H54 (cell line): Measurements from ENCODE around the gene ARHGAP18.

Experiments
- DNase-seq: peaks from one replicate; pipeline ENCODE4 v3.0.0; 2011; ENCODE audit warnings: low spot score, mixed read lengths; ENCODE audit not compliant: insufficient read length
- FAIRE-seq: peaks from 3 replicates; lab custom pipeline; 2011; peaks lifted over from hg19 to GRCh38; lab: Jason Lieb, UNC
- POLR2A ChIP-seq: IDR thresholded peaks from 2 replicates; pipeline ENCODE4 v1.6.1; 2011; ENCODE audit warnings: low read depth, mild to moderate bottlenecking, low read length

Gene ARHGAP18

GRCh38 chr6:129643968-129644367 is 66.0 kb downstream of the ARHGAP18 start:
- FAIRE-seq (no peak), DNase-seq (no peak)
- TF ChIP-seq POLR2A: no peak

- no peak for FAIRE-seq
- DNase-seq: no peak
- no peak for TF ChIP-seq POLR2A
Measured at GRCh38 chr6:129643176-129643575, 66.8 kb downstream of the ARHGAP18 start.

GRCh38 chr6:129642322-129642721 is 67.7 kb downstream of the ARHGAP18 start:
- DNase-seq (no peak), FAIRE-seq (no peak)
- TF ChIP-seq POLR2A: no peak

- DNase-seq: no peak
- TF ChIP-seq POLR2A: no peak
- no peak for FAIRE-seq
Measured at GRCh38 chr6:129641344-129641743, 68.6 kb downstream of the ARHGAP18 start.

GRCh38 chr6:129638686-129639085 is 71.3 kb downstream of the ARHGAP18 start:
- no peak for DNase-seq
- no peak for TF ChIP-seq POLR2A
- FAIRE-seq: no peak

- FAIRE-seq (no peak), DNase-seq (no peak)
Measured at GRCh38 chr6:129638055-129638684, 71.8 kb downstream of the ARHGAP18 start.

GRCh38 chr6:129637340-129638054 is 72.5 kb downstream of the ARHGAP18 start:
- FAIRE-seq: no peak
- TF ChIP-seq POLR2A: no peak
- no peak for DNase-seq

More at GRCh38 chr6:129638055-129638684, 71.8 kb downstream of the ARHGAP18 start:
- no peak for TF ChIP-seq POLR2A

GRCh38 chr6:129635396-129636130 is 74.4 kb downstream of the ARHGAP18 start:
- no peak for TF ChIP-seq POLR2A
- FAIRE-seq: no peak
- DNase-seq: no peak

- FAIRE-seq: no peak
Measured at GRCh38 chr6:129634411-129635230, 75.4 kb downstream of the ARHGAP18 start.

GRCh38 chr6:129633529-129633928 is 76.4 kb downstream of the ARHGAP18 start:
- no peak for DNase-seq
- no peak for TF ChIP-seq POLR2A
- no peak for FAIRE-seq

More at GRCh38 chr6:129634411-129635230, 75.4 kb downstream of the ARHGAP18 start:
- no peak for TF ChIP-seq POLR2A
- DNase-seq: no peak

GRCh38 chr6:129632172-129632613 is 77.8 kb downstream of the ARHGAP18 start:
- FAIRE-seq: no peak
- no peak for DNase-seq
- TF ChIP-seq POLR2A: no peak

- FAIRE-seq (no peak), DNase-seq (no peak)
- TF ChIP-seq POLR2A: no peak
Measured at GRCh38 chr6:129631070-129631469, 78.9 kb downstream of the ARHGAP18 start.

- FAIRE-seq (no peak), DNase-seq (no peak)
- TF ChIP-seq POLR2A: no peak
Measured at GRCh38 chr6:129630596-129630995, 79.4 kb downstream of the ARHGAP18 start.
